Astrocyte (in vitro differentiated cells and primary cell): ENCODE measurements around the gene EID3.

Experiments
- CTCF ChIP-seq: IDR thresholded peaks from 2 replicates; pipeline ENCODE4 v1.5.1; 2011; ENCODE audit warnings: low read depth, mild to moderate bottlenecking, inconsistent platforms, low read length, moderate library complexity; ENCODE audit not compliant: insufficient read depth
- EZH2 ChIP-seq: IDR thresholded peaks from 2 replicates; pipeline ENCODE4 v1.6.1; 2012; ENCODE audit warnings: mild to moderate bottlenecking, low read length, inconsistent platforms; ENCODE audit not compliant: insufficient read depth

GRCh38 chr12:104280717-104281458 lies 22.7 kb upstream of the EID3 start:
- TF ChIP-seq CTCF (no peak), EZH2 (no peak)
